Gastrocnemius medialis (tissue), 4 donors: Measurements from ENCODE around the gene CNGA4. TPM values are rescaled to one million over a fixed set of nuclear protein-coding genes. Genes with fewer than 3 reads are reported as not detected.
"Not testable (repeated sequence)": the region's sequence is repeated elsewhere in the genome, so short reads cannot be mapped to it uniquely, and the experiment has no call there.

ENCODE experiments used
- ATAC-seq, 2 donors: fragments of 150-250 bp; one replicate each; pipeline ENCODE4 v1.9.1; 2016
- DNase-seq, 2 donors: peaks; one replicate each; pipeline ENCODE4 v3.0.0-alpha.2; 2019
- H3K27ac ChIP-seq, 4 donors: fragments of 200-600 bp; sonication (generic); 1 replicate in 1 of 4; 2 replicates in 3 of 4; pipeline ENCODE4 v1.5.1; 2016 to 2018; ENCODE audit warnings: mild to moderate bottlenecking in 2 of 4, moderate library complexity in 1 of 4
- H3K27me3 ChIP-seq, 3 donors: fragments of 200-600 bp; sonication (generic) in 2 of 3; 1 replicate in 1 of 3; 2 replicates in 2 of 3; pipeline versions ENCODE4 v1.5.1 to v1.6.0; 2016 to 2019; ENCODE audit warnings: mild to moderate bottlenecking in 1 of 3, moderate library complexity in 1 of 3
- H3K36me3 ChIP-seq, 2 donors: fragments of 200-600 bp; sonication (generic) in 1 of 2; one replicate each; pipeline ENCODE4 v1.5.1; 2017 to 2018
- H3K4me1 ChIP-seq, 2 donors: fragments of 200-600 bp; sonication (generic) in 1 of 2; one replicate each; pipeline ENCODE4 v1.5.1; 2016 to 2017; ENCODE audit warnings: mild to moderate bottlenecking in 2 of 2
- H3K4me3 ChIP-seq, 4 donors: fragments of 200-600 bp; sonication (generic) in 3 of 4; 1 replicate in 1 of 4; 2 replicates in 3 of 4; pipeline ENCODE4 v1.5.1; 2016 to 2019; ENCODE audit warnings: mild to moderate bottlenecking in 2 of 4
- H3K9me3 ChIP-seq, 3 donors: fragments of 200-600 bp; sonication (generic) in 2 of 3; 1 replicate in 1 of 3; 2 replicates in 2 of 3; pipeline ENCODE4 v1.5.1; 2016 to 2019
- CTCF ChIP-seq, 5 experiments: fragments of 450-650 bp in 3 of 5; fragments of 200-600 bp in 2 of 5; sonication (generic) in 2 of 5; IDR thresholded peaks in 4 of 5; conservative IDR thresholded peaks in 1 of 5; 1 replicate in 4 of 5; 2 replicates in 1 of 5; pipeline ENCODE4 v1.5.1; 2016 to 2019; ENCODE audit warnings: antibody characterized with exemption in 5 of 5, mild to moderate bottlenecking in 3 of 5, moderate library complexity in 3 of 5
- POLR2A ChIP-seq, 2 donors: fragments of 450-650 bp; IDR thresholded peaks; one replicate each; pipeline ENCODE4 v1.6.1; 2017; ENCODE audit warnings: antibody characterized with exemption in 2 of 2, mild to moderate bottlenecking in 2 of 2, moderate library complexity in 2 of 2
- in situ Hi-C, 4 donors: fragments of 200-750 bp; cut with MboI; loops; one replicate each; pipeline versions ENCODE4 v1.15.0 to v1.8.0; 2017; ENCODE audit warnings: low sequenced_read_pairs in 4 of 4
- intact Hi-C: fragments of 100-400 bp; cut with DNase I; formaldehyde crosslinking; loops from one replicate; pipeline ENCODE4 v1.15.1; 2023; ENCODE audit warnings: low total_unique reads
- total RNA-seq, 4 donors: library from RNA; depleted of rRNA; stranded (reverse); fragments of >200 nt; gene quantifications; one replicate each; pipeline versions ENCODE4 v1.1.0 to v1.2.3, GENCODE V29; 2016

Gene CNGA4
- total RNA-seq, 4 donors from 2014 or later: not detected

GRCh38 chr11:6248248-6248647, 9.4 kb downstream of the CNGA4 start:
- no peak for ATAC-seq
- intact Hi-C loops: no loop called here

GRCh38 chr11:6248897-6249296, 10.0 kb downstream of the CNGA4 start:
- H3K4me3 ChIP-seq, DNase-seq, H3K9me3 ChIP-seq, H3K27ac ChIP-seq, H3K36me3 ChIP-seq, intact Hi-C loops, ATAC-seq, H3K27me3 ChIP-seq, H3K4me1 ChIP-seq: not testable (repeated sequence)
- in situ Hi-C loops: loop anchor here (10.0 to 25.0 kb wide), 3 partner anchors 106 to 238 kb away; partner anchors contain the start of genes ARFIP2 (in 3 of the 4), DNHD1 (in 3 of the 4) and TIMM10B (in 3 of the 4)

More at GRCh38 chr11:6248248-6248647, 9.4 kb downstream of the CNGA4 start:
- H3K4me3 ChIP-seq: no peak overlapping the region
- H3K9me3 ChIP-seq: no peaks in the 10 kb centered on the region
- H3K4me1 ChIP-seq: no peaks in the 10 kb centered on the region
- H3K36me3 ChIP-seq: no peaks in the 10 kb centered on the region
- DNase-seq: no peak
- in situ Hi-C loops: loop anchor here (10.0 to 25.0 kb wide), 3 partner anchors 107 to 239 kb away; partner anchors contain the start of genes ARFIP2 (in 3 of the 4), DNHD1 (in 3 of the 4) and TIMM10B (in 3 of the 4)
- TF ChIP-seq POLR2A (IDR thresholded peaks at IDR 0.05) (no peak), CTCF (IDR thresholded peaks at IDR 0.05 in 4 of 5, conservative IDR thresholded peaks at IDR 0.05 in 1 of 5) (no peak)
- no peak overlapping the region for H3K27ac ChIP-seq
- no peaks in the 10 kb centered on the region for H3K27me3 ChIP-seq

GRCh38 chr11:6249770-6250555, 11.1 kb downstream of the CNGA4 start:
- DNase-seq (peak in 1 of 2 donors; percentile 47), ATAC-seq (no peak)
- Histone ChIP-seq H3K27me3 (no peaks in the 10 kb centered on the region), H3K9me3 (no peaks in the 10 kb centered on the region), H3K4me3 (no peak overlapping the region), H3K36me3 (no peaks in the 10 kb centered on the region), H3K4me1 (no peaks in the 10 kb centered on the region), H3K27ac (no peak overlapping the region)
- in situ Hi-C loops (loop anchor here (5.0 to 25.0 kb wide), 4 partner anchors 102 to 237 kb away; partner anchors contain the start of genes ARFIP2 (in 3 of the 4), DNHD1 (in 3 of the 4) and TIMM10B (in 3 of the 4)), intact Hi-C loops (loop anchor here (2.0 kb wide), 1 partner anchor 65 kb away; no protein-coding TSS in a partner anchor)
- TF ChIP-seq CTCF (IDR thresholded peaks at IDR 0.05 in 4 of 5, conservative IDR thresholded peaks at IDR 0.05 in 1 of 5) (no peak), POLR2A (IDR thresholded peaks at IDR 0.05) (no peak)

- Histone ChIP-seq H3K27me3 (no peaks in the 10 kb centered on the region), H3K27ac (no peak overlapping the region), H3K9me3 (no peaks in the 10 kb centered on the region), H3K4me3 (no peak overlapping the region), H3K36me3 (no peaks in the 10 kb centered on the region), H3K4me1 (no peaks in the 10 kb centered on the region)
- TF ChIP-seq CTCF (IDR thresholded peaks at IDR 0.05 in 4 of 5, conservative IDR thresholded peaks at IDR 0.05 in 1 of 5) (peak; percentile 69 to 92 (median 77)), POLR2A (IDR thresholded peaks at IDR 0.05) (no peak)
- in situ Hi-C loops: loop anchor here in 1 of 4 donors (5.0 kb wide), 1 partner anchor 101 kb away; no protein-coding TSS in a partner anchor
- peak in 1 of 2 donors; percentile 59 for DNase-seq
- peak; percentile 76 to 94 for ATAC-seq
- intact Hi-C loops: loop anchor here (1.0 to 2.0 kb wide), 3 partner anchors 64 to 102 kb away; no protein-coding TSS in a partner anchor
These were observed 12.3 kb downstream of the CNGA4 start for GRCh38 chr11:6251120-6251733.
